Measurements from ENCODE around the gene SLC46A2.

GRCh38 chr9:112831969-112832368 is 58.7 kb downstream of the SLC46A2 start:
- TF ChIP-seq CTCF (conservative IDR thresholded peaks at IDR 0.05 in 1 of 2, IDR thresholded peaks at IDR 0.05 in 1 of 2; ENCODE audit: low read depth in 1 of 2, low read length in 2 of 2), result no peak
- no peak for TF ChIP-seq EZH2 (IDR thresholded peaks at IDR 0.05; ENCODE audit: low read length, missing control alignments)
